HepG2 (cell line): ENCODE measurements around the gene TMEM87A. TPM values are rescaled to one million over a fixed set of nuclear protein-coding genes. Genes with fewer than 3 reads are reported as not detected.

Experiments used
- ATAC-seq: fragments of 200-7000 bp; cut with Tn5 transposase; 3 replicates; pipeline ENCODE4 v1.9.1; 2020; ENCODE audit warnings: mild to moderate bottlenecking, moderate library complexity
- Bru-seq: library from RNA; stranded (reverse); fragments of 400-500 nt; gene quantifications from one replicate; lab custom pipeline; 2021; lab: Mats Ljungman, UMichigan
- BruChase-seq, 2 experiments: library from RNA; stranded (reverse); fragments of 400-500 nt; gene quantifications; one replicate each; lab custom pipeline; 2021; lab: Mats Ljungman, UMichigan
- BruUV-seq: library from RNA; stranded (reverse); fragments of 400-500 nt; replicated peaks from 2 replicates; lab custom pipeline; 2021; lab: Mats Ljungman, UMichigan
- CTCF ChIA-PET: fragments of 300-600 bp; formaldehyde crosslinking; extraction: SDS; loops from one replicate; lab custom pipeline; 2021; ENCODE audit warnings: low total read pairs, inconsistent platforms, low intra/inter-chr PET ratio; lab: Yijun Ruan, JAX
- POLR2A ChIA-PET: fragments of 350-600 bp; sonication (Branson Sonifier 250); formaldehyde crosslinking; loops from one replicate; lab custom pipeline; 2020; ENCODE audit warnings: antibody characterized with exemption, inconsistent platforms; lab: Yijun Ruan, JAX
- DNase-seq: peaks from one replicate; pipeline ENCODE4 v3.0.0-alpha.2; 2015; ENCODE audit warnings: low spot score
- FAIRE-seq: peaks from 3 replicates; lab custom pipeline; 2011; peaks lifted over from hg19 to GRCh38; lab: Jason Lieb, UNC
- H2AFZ ChIP-seq: one replicate; pipeline ENCODE4 v1.6.1; 2011; ENCODE audit warnings: low read length, inconsistent platforms
- H3K27ac ChIP-seq: fragments of 300-600 bp; 3 replicates; pipeline ENCODE4 v1.8.0; 2011; ENCODE audit warnings: mixed run types, mild to moderate bottlenecking, mixed read lengths, low read length, inconsistent platforms; ENCODE audit not compliant: insufficient read depth; ENCODE audit errors: extremely low read length
- H3K27me3 ChIP-seq, 2 experiments: fragments of 200-600 bp in 1 of 2; 2 replicates in 1 of 2; 3 replicates in 1 of 2; pipeline versions ENCODE4 v1.6.0 to v1.8.0; 2011; ENCODE audit warnings: low read length in 2 of 2, mild to moderate bottlenecking in 2 of 2, moderate library complexity in 2 of 2, inconsistent platforms in 1 of 2; ENCODE audit not compliant: insufficient read depth in 2 of 2, control insufficient read depth in 1 of 2
- H3K36me3 ChIP-seq, 2 experiments: fragments of 200-600 bp in 1 of 2; replicated peaks in 1 of 2; 2 replicates in 1 of 2; 3 replicates in 1 of 2; pipeline versions ENCODE4 v1.5.1 to v1.8.0; 2011; ENCODE audit warnings: low read length in 2 of 2, inconsistent platforms in 1 of 2; ENCODE audit not compliant: insufficient read depth in 2 of 2, control insufficient read depth in 1 of 2
- H3K4me1 ChIP-seq: 2 replicates; pipeline ENCODE4 v1.5.1; 2012; ENCODE audit warnings: low read length, inconsistent platforms; ENCODE audit not compliant: insufficient read depth
- H3K4me2 ChIP-seq: 2 replicates; pipeline ENCODE4 v1.6.0; 2011; ENCODE audit warnings: low read depth, low read length, inconsistent platforms
- H3K4me3 ChIP-seq, 3 experiments: fragments of 200-600 bp in 1 of 3; sonication (generic), shearing (Covaris generic) in 1 of 3; replicated peaks in 1 of 3; 2 replicates each; pipeline ENCODE4 v1.5.1; 2011 to 2016; ENCODE audit warnings: low read length in 3 of 3, inconsistent platforms in 2 of 3, low read depth in 2 of 3, mild to moderate bottlenecking in 2 of 3, control low read depth in 1 of 3, mixed read lengths in 1 of 3; ENCODE audit not compliant: insufficient read depth in 1 of 3
- H3K79me2 ChIP-seq: one replicate; pipeline ENCODE4 v1.6.1; 2011; ENCODE audit warnings: low read length, inconsistent platforms; ENCODE audit not compliant: insufficient read depth
- H3K9ac ChIP-seq: 2 replicates; pipeline ENCODE4 v1.6.0; 2011; ENCODE audit warnings: mild to moderate bottlenecking, low read depth, low read length, inconsistent platforms; ENCODE audit not compliant: insufficient read depth
- H3K9me3 ChIP-seq: 2 replicates; pipeline ENCODE4 v1.5.1; 2012; ENCODE audit warnings: mild to moderate bottlenecking, low read length
- H4K20me1 ChIP-seq: 2 replicates; pipeline ENCODE4 v1.6.0; 2011; ENCODE audit warnings: inconsistent platforms, mild to moderate bottlenecking, low read length, moderate library complexity; ENCODE audit not compliant: insufficient read depth
- CREM ChIP-seq, 2 experiments: sonication (generic) in 1 of 2; formaldehyde crosslinking in 1 of 2; IDR thresholded peaks; 2 replicates each; pipeline versions ENCODE4 v1.4.0 to v1.6.1; 2016 to 2020; ENCODE audit warnings: antibody characterized with exemption in 1 of 2, mild to moderate bottlenecking in 1 of 2, missing genetic modification reagents in 1 of 2
- MED8 ChIP-seq: sonication (generic); formaldehyde crosslinking; IDR thresholded peaks from 2 replicates; pipeline ENCODE4 v1.8.1; 2023; ENCODE audit warnings: mild to moderate bottlenecking, missing genetic modification reagents; ENCODE audit not compliant: insufficient replicate concordance
- PBX3 ChIP-seq: sonication (generic); formaldehyde crosslinking; IDR thresholded peaks from 2 replicates; pipeline ENCODE4 v1.8.1; 2023; ENCODE audit warnings: missing genetic modification reagents, inconsistent platforms, borderline replicate concordance
- POGK ChIP-seq: sonication (generic); formaldehyde crosslinking; conservative IDR thresholded peaks from 2 replicates; pipeline ENCODE4 v1.8.0; 2022; ENCODE audit warnings: mild to moderate bottlenecking, moderate library complexity, missing genetic modification reagents
- ZNF264 ChIP-seq: sonication (generic); formaldehyde crosslinking; IDR thresholded peaks from 2 replicates; pipeline ENCODE4 v1.4.0; 2020; ENCODE audit warnings: missing genetic modification reagents
- ZNF530 ChIP-seq: sonication (generic); formaldehyde crosslinking; IDR thresholded peaks from 2 replicates; pipeline ENCODE4 v1.5.0; 2020; ENCODE audit warnings: low read depth, mild to moderate bottlenecking, missing genetic modification reagents
- ZNF569 ChIP-seq: sonication (generic); formaldehyde crosslinking; IDR thresholded peaks from 2 replicates; pipeline ENCODE4 v1.5.0; 2020; ENCODE audit warnings: mild to moderate bottlenecking, missing genetic modification reagents, moderate library complexity, borderline replicate concordance
- WGBS: methylation state at CpG from one replicate; pipeline ENCODE4 v1.1.6; 2017; ENCODE audit warnings: low lambda C conversion rate; 5-methylcytosine and 5-hydroxymethylcytosine counted together
- in situ Hi-C: cut with HindIII; loops from 2 replicates; pipeline ENCODE4 v1.10.0; 2017; ENCODE audit warnings: low pct_unique_long_range_greater_than_20kb; ENCODE audit not compliant: extremely low pct_ligation_motif_present
- intact Hi-C: fragments of 100-400 bp; cut with micrococcal nuclease; formaldehyde crosslinking; loops from one replicate; pipeline ENCODE4 v1.10.0; 2022; ENCODE audit not compliant: unreplicated experiment
- long read RNA-seq, 2 experiments: library from RNA in 1 of 2; library from polyadenylated mRNA in 1 of 2; stranded (forward) in 1 of 2; unstranded in 1 of 2; transcript quantifications; one replicate each; pipeline ENCODE4 v2.0.0, GENCODE V29; 2019 to 2022
- polyA minus RNA-seq, 3 experiments: library from RNA; depleted of rRNA, polyadenylated mRNA; stranded (reverse); fragments of >200 nt; gene quantifications; 2 replicates each; pipeline ENCODE4 v1.2.3, GENCODE V29; 2011; ENCODE audit warnings: low replicate concordance in 1 of 3
- polyA plus RNA-seq, 8 experiments: library from polyadenylated mRNA; depleted of rRNA in 3 of 8; stranded (reverse) in 7 of 8; unstranded in 1 of 8; fragments of >200 nt; fragmentation: Illumina TruSeq in 4 of 8; extraction: Trizol in 4 of 8; gene quantifications; 2 replicates each; pipeline versions ENCODE4 v1.2.1 to v1.2.3, GENCODE V29; 2011 to 2016; ENCODE audit warnings: low read depth in 4 of 8, missing spikeins in 1 of 8, mixed read lengths in 1 of 8; ENCODE audit not compliant: insufficient read depth in 1 of 8
- total RNA-seq, 5 experiments: library from RNA; depleted of rRNA; stranded (reverse); fragments of >200 nt; fragmentation: Illumina TruSeq; extraction: Trizol; gene quantifications; 2 replicates each; pipeline ENCODE4 v1.2.3, GENCODE V29; 2016; ENCODE audit warnings: low read depth in 1 of 5
- TF ChIP-seq, protein P1 (sequence below): IDR thresholded peaks from 2 replicates; pipeline ENCODE4 v1.6.1; 2016; ENCODE audit warnings: control low read depth

TMEM87A gene, protein sequence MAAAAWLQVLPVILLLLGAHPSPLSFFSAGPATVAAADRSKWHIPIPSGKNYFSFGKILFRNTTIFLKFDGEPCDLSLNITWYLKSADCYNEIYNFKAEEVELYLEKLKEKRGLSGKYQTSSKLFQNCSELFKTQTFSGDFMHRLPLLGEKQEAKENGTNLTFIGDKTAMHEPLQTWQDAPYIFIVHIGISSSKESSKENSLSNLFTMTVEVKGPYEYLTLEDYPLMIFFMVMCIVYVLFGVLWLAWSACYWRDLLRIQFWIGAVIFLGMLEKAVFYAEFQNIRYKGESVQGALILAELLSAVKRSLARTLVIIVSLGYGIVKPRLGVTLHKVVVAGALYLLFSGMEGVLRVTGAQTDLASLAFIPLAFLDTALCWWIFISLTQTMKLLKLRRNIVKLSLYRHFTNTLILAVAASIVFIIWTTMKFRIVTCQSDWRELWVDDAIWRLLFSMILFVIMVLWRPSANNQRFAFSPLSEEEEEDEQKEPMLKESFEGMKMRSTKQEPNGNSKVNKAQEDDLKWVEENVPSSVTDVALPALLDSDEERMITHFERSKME
- total RNA-seq (2016; rRNA removed; fragmentation: Illumina TruSeq; extraction: Trizol): 22.8 and 42.8 TPM in 2 replicates
- 11.9 and 16.6 TPM in 2 replicates for total RNA-seq (2016; cell fraction: cytosol; rRNA removed; fragmentation: Illumina TruSeq; extraction: Trizol; ENCODE audit: low read depth)
- total RNA-seq (2016; cell fraction: insoluble cytoplasmic fraction; rRNA removed; fragmentation: Illumina TruSeq; extraction: Trizol): 25.0 and 47.5 TPM in 2 replicates
- total RNA-seq (2016; cell fraction: membrane; rRNA removed; fragmentation: Illumina TruSeq; extraction: Trizol): 12.6 and 12.9 TPM in 2 replicates
- 48.3 and 62.3 TPM in 2 replicates for total RNA-seq (2016; cell fraction: nucleus; rRNA removed; fragmentation: Illumina TruSeq; extraction: Trizol)
- polyA plus RNA-seq (2011; rRNA removed): 14.3 and 20.2 TPM in 2 replicates
- polyA plus RNA-seq (2011; cell fraction: cytosol; rRNA removed): 11.2 and 15.4 TPM in 2 replicates
- polyA plus RNA-seq (2011; cell fraction: nucleus; rRNA removed): 12.5 and 13.5 TPM in 2 replicates
- polyA plus RNA-seq (2012): 22.1 and 23.3 TPM in 2 replicates
- polyA plus RNA-seq (2016; cell fraction: cytosol; fragmentation: Illumina TruSeq; extraction: Trizol; ENCODE audit: low read depth): 2.2 and 2.5 TPM in 2 replicates
- polyA plus RNA-seq (2016; cell fraction: insoluble cytoplasmic fraction; fragmentation: Illumina TruSeq; extraction: Trizol; ENCODE audit: low read depth): 15.5 and 18.1 TPM in 2 replicates
- polyA plus RNA-seq (2016; cell fraction: membrane; fragmentation: Illumina TruSeq; extraction: Trizol; ENCODE audit: low read depth): 5.0 and 5.3 TPM in 2 replicates
- 59.5 and 62.1 TPM in 2 replicates for polyA plus RNA-seq (2016; cell fraction: nucleus; fragmentation: Illumina TruSeq; extraction: Trizol; ENCODE audit: insufficient read depth, low read depth)
- polyA minus RNA-seq (2011; rRNA and poly(A)+ RNA removed; ENCODE audit: low replicate concordance): 45.9 and 59.8 TPM in 2 replicates
- polyA minus RNA-seq (2011; cell fraction: cytosol; rRNA and poly(A)+ RNA removed): 28.0 and 29.7 TPM in 2 replicates
- polyA minus RNA-seq (2011; cell fraction: nucleus; rRNA and poly(A)+ RNA removed): 63.4 and 64.1 TPM in 2 replicates
- Bru-seq, nascent RNA: percentile 91 among the genes with signal in this experiment
- BruChase-seq, experiment 1, labeled RNA remaining after a 6-hour chase: percentile 89 among the genes with signal in this experiment
- percentile 88 among the genes with signal in this experiment for BruChase-seq, experiment 2, labeled RNA remaining after a 2-hour chase
- long read RNA-seq, experiment 1, transcript TMEM87A-202 (20 exons, 3,109 nt): major isoform, 23 of 45 reads
- long read RNA-seq, experiment 1, transcript TMEM87A-201 (7 exons, 1,598 nt): minor isoform, 7 of 45 reads
- long read RNA-seq, experiment 1, partial matches to known transcripts: 8 of 45 reads
- long read RNA-seq, experiment 1, other reads (novel, unspliced or antisense): 7 of 45 reads
- long read RNA-seq, experiment 2, transcript TMEM87A-202 (20 exons, 3,109 nt): major isoform, 8 of 58 reads
- long read RNA-seq, experiment 2, partial matches to known transcripts: 5 of 58 reads
- long read RNA-seq, experiment 2, other reads (novel, unspliced or antisense): 43 of 58 reads

DNA sequence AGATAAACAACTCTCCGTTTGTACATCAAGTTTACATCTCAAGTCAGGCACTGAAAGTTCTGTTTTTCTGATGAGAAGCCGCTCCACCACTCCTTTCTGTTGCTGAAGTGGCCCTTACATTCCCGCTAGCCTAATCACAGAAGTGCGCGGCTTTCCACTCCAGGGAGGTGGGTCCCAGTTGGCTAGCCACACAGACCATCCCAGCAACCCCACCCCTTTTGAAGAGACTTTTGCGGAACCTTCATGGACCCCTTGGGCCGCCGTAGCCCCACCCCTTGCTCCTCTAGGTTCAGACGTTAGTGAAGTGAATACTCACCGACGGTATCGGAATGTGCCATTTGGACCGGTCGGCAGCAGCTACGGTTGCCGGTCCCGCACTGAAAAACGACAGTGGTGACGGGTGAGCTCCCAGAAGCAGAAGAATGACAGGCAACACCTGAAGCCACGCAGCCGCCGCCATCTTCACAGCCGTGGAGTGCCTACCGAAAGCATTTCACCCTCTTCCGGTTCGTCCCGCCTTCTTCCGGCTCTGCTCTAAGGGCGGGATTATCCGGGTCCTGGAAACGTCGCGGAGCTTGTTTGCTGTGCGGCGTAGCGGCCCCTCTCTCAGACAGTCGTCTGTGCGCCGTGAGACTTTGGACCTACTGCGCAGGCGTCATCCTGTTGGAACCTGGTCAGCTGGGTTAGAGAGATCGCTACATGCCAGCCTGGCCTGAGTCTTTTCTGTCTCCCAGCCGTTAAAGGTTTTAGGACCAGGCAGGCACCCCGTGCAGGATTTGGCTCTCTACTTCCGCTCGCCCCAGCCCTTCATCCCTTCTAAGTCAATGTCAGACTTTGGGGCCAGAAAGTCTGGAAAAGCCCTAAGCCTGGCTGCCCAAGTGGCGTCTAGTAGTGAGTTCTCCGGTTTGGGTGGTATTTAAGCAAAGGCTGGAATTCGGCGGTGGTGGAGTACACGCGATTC, at the start of gene TMEM87A, which contains the start of gene GANC:
TSS of gene TMEM87A (minus strand) at position 495 of the 961 bp plus-strand sequence. CDS start at position 460, 35 bp downstream.
TSS of gene GANC (plus strand) at position 263 of the 961 bp plus-strand sequence. CDS start 1,281 bp downstream, outside the sequence.
- no peaks in the 10 kb centered on the region; a peak in 1 of 5 replicates for H3K27me3 ChIP-seq
- H3K4me3 ChIP-seq: peak within 1 kb of the TSS; percentile 63 to 89 (median 80)
- ChIA-PET POLR2A (interaction anchor here (0.6 to 2.0 kb wide), 26 partner anchors 9 to 568 kb away, joined by 3 to 28 read pairs (median 5); partner anchors contain the start of genes EHD4, SNAP23, STARD9 and VPS39), CTCF (no interaction called here)
- H3K79me2 ChIP-seq: peaks cover 60% of the 10 kb centered on the region
- peaks cover 0 to 5% of the 10 kb centered on the region in 2 experiments; a peak in 3 of 5 replicates for H3K36me3 ChIP-seq
- FAIRE-seq (peak; percentile 58), ATAC-seq (peak; percentile 95), DNase-seq (peak; percentile 98)
- peak within 1 kb of the TSS; percentile 89 for H3K4me2 ChIP-seq
- H3K4me1 ChIP-seq: peaks cover 40% of the 10 kb centered on the region
- TSS peak; percentile 76 for BruUV-seq
- H3K9ac ChIP-seq: peak within 1 kb of the TSS; percentile 95
- no peaks in the 10 kb centered on the region for H3K9me3 ChIP-seq
- WGBS: under 1% methylated on average over 26 of the region's 52 CpGs
- H3K27ac ChIP-seq: peak within 1 kb of the TSS; percentile 98
- peak within 1 kb of the TSS; percentile 89 for H2AFZ ChIP-seq
- intact Hi-C loops: loop anchor here (2.0 to 5.0 kb wide), 2 partner anchors 112 to 199 kb away; no protein-coding TSS in a partner anchor
- in situ Hi-C loops: no loop called here
- H4K20me1 ChIP-seq: peaks cover 8% of the 10 kb centered on the region; the same call in 1 of the 2 replicates
- peak; percentile 69 for TF ChIP-seq CREM (IDR thresholded peaks at IDR 0.05)
- TF ChIP-seq CREM (CRISPR knock-in tag; IDR thresholded peaks at IDR 0.05): no peak
- TF ChIP-seq ZNF530 (CRISPR knock-in tag): no peak
- peak; percentile 88 for TF ChIP-seq ZNF264 (CRISPR knock-in tag)
- TF ChIP-seq POGK (CRISPR knock-in tag): peak; percentile 64; the same call in 1 of the 2 replicates
- peak; percentile 49 for TF ChIP-seq MED8 (CRISPR knock-in tag)
- no peak for TF ChIP-seq ZNF569 (CRISPR knock-in tag)
- no peak for TF ChIP-seq PBX3 (CRISPR knock-in tag)
- TF ChIP-seq, protein P1, sequence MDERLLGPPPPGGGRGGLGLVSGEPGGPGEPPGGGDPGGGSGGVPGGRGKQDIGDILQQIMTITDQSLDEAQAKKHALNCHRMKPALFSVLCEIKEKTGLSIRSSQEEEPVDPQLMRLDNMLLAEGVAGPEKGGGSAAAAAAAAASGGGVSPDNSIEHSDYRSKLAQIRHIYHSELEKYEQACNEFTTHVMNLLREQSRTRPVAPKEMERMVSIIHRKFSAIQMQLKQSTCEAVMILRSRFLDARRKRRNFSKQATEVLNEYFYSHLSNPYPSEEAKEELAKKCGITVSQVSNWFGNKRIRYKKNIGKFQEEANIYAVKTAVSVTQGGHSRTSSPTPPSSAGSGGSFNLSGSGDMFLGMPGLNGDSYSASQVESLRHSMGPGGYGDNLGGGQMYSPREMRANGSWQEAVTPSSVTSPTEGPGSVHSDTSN (CRISPR knock-in tag): no peak
